Karpas-422 (cell line): ENCODE data around the gene ANTXR1. TPM values are rescaled to one million over a fixed set of nuclear protein-coding genes. Genes with fewer than 3 reads are reported as not detected.

Experiments used
- DNase-seq: peaks from one replicate; pipeline ENCODE4 v3.0.0-alpha.2; 2015
- H2AFZ ChIP-seq: fragments of 200-600 bp; sonication (generic); 2 replicates; pipeline ENCODE4 v1.6.1; 2014; ENCODE audit warnings: antibody characterized with exemption, low read length, mixed read lengths
- H3K27ac ChIP-seq: fragments of 200-600 bp; sonication (generic); 2 replicates; pipeline ENCODE4 v1.5.1; 2014; ENCODE audit warnings: mild to moderate bottlenecking, low read length, moderate library complexity
- H3K27me3 ChIP-seq: fragments of 200-600 bp; sonication (generic); 2 replicates; pipeline ENCODE4 v1.6.1; 2014; ENCODE audit warnings: low read length, mixed read lengths
- H3K36me3 ChIP-seq: fragments of 200-600 bp; sonication (generic); 2 replicates; pipeline ENCODE4 v1.6.1; 2014; ENCODE audit warnings: low read length, mixed read lengths; ENCODE audit not compliant: insufficient read depth
- H3K4me1 ChIP-seq: fragments of 200-600 bp; sonication (generic); 2 replicates; pipeline ENCODE4 v1.6.1; 2014; ENCODE audit warnings: mild to moderate bottlenecking, low read length, mixed read lengths
- H3K4me2 ChIP-seq: fragments of 200-600 bp; sonication (generic); 2 replicates; pipeline ENCODE4 v1.6.1; 2014; ENCODE audit warnings: low read length, low read depth, mild to moderate bottlenecking; ENCODE audit not compliant: poor library complexity, severe bottlenecking
- H3K4me3 ChIP-seq: fragments of 200-600 bp; sonication (generic); 2 replicates; pipeline ENCODE4 v1.5.1; 2014; ENCODE audit warnings: mild to moderate bottlenecking, antibody characterized with exemption, low read length, mixed read lengths
- H3K79me2 ChIP-seq: fragments of 200-600 bp; sonication (generic); 2 replicates; pipeline ENCODE4 v1.6.1; 2014; ENCODE audit warnings: mild to moderate bottlenecking, low read length, mixed read lengths
- H3K9ac ChIP-seq: fragments of 200-600 bp; sonication (generic); 2 replicates; pipeline ENCODE4 v1.6.0; 2014; ENCODE audit warnings: low read length
- H3K9me2 ChIP-seq: fragments of 200-600 bp; sonication (generic), shearing (Covaris generic); replicated peaks from 2 replicates; pipeline ENCODE4 v1.6.0; 2014; ENCODE audit warnings: mild to moderate bottlenecking, low read length, moderate library complexity; ENCODE audit not compliant: insufficient read depth
- H3K9me3 ChIP-seq: fragments of 300-700, 200-600 bp; sonication (generic); 2 replicates; pipeline ENCODE4 v1.6.1; 2014; ENCODE audit warnings: low read length, mixed read lengths
- H4K20me1 ChIP-seq: fragments of 200-600 bp; sonication (generic); 2 replicates; pipeline ENCODE4 v1.6.1; 2014; ENCODE audit warnings: mild to moderate bottlenecking, antibody characterized with exemption, low read length, low read depth; ENCODE audit not compliant: insufficient read depth
- total RNA-seq: library from RNA; depleted of rRNA; stranded (reverse); fragments of >200 nt; shearing (Covaris generic); gene quantifications from 2 replicates; pipeline ENCODE4 v1.2.3, GENCODE V29; 2014; ENCODE audit warnings: low replicate concordance

The ANTXR1 gene
- total RNA-seq, 1 experiment from 2014 or later = not detected

GRCh38 chr2:69084492-69084891 lies 71.5 kb downstream of the ANTXR1 start:
- H3K27me3 ChIP-seq = no peaks in the 10 kb centered on the region
- no peak overlapping the region for H2AFZ ChIP-seq
- no peaks in the 10 kb centered on the region for H4K20me1 ChIP-seq
- H3K36me3 ChIP-seq = no peaks in the 10 kb centered on the region
- no peaks in the 10 kb centered on the region for H3K79me2 ChIP-seq
- no peaks in the 10 kb centered on the region for H3K9me2 ChIP-seq
- DNase-seq = no peak
- H3K9ac ChIP-seq = no peak overlapping the region
- H3K9me3 ChIP-seq = no peaks in the 10 kb centered on the region
- no peaks in the 10 kb centered on the region for H3K4me1 ChIP-seq
- H3K4me2 ChIP-seq = no peak overlapping the region
- no peak overlapping the region for H3K4me3 ChIP-seq
- no peak overlapping the region for H3K27ac ChIP-seq

- H3K9me3 ChIP-seq = no peaks in the 10 kb centered on the region
- H3K4me3 ChIP-seq = no peak overlapping the region
- H3K4me1 ChIP-seq = no peaks in the 10 kb centered on the region
- no peaks in the 10 kb centered on the region for H4K20me1 ChIP-seq
- no peaks in the 10 kb centered on the region for H3K9me2 ChIP-seq
- DNase-seq = no peak
- H3K36me3 ChIP-seq = no peaks in the 10 kb centered on the region
- no peaks in the 10 kb centered on the region for H3K27me3 ChIP-seq
- no peak overlapping the region for H3K27ac ChIP-seq
- no peaks in the 10 kb centered on the region for H3K79me2 ChIP-seq
- no peak overlapping the region for H3K9ac ChIP-seq
- no peak overlapping the region for H3K4me2 ChIP-seq
- H2AFZ ChIP-seq = no peak overlapping the region
Measured at GRCh38 chr2:69086466-69086865, 73.5 kb downstream of the ANTXR1 start.

GRCh38 chr2:69087211-69087911 lies 74.4 kb downstream of the ANTXR1 start:
- H4K20me1 ChIP-seq = no peaks in the 10 kb centered on the region
- H3K9me3 ChIP-seq = no peaks in the 10 kb centered on the region
- no peaks in the 10 kb centered on the region for H3K79me2 ChIP-seq
- no peak overlapping the region for H2AFZ ChIP-seq
- H3K4me2 ChIP-seq = no peak overlapping the region
- no peaks in the 10 kb centered on the region for H3K36me3 ChIP-seq
- H3K4me1 ChIP-seq = no peaks in the 10 kb centered on the region
- no peaks in the 10 kb centered on the region for H3K9me2 ChIP-seq
- no peak overlapping the region for H3K4me3 ChIP-seq
- DNase-seq = no peak
- no peaks in the 10 kb centered on the region for H3K27me3 ChIP-seq
- H3K9ac ChIP-seq = no peak overlapping the region
- no peak overlapping the region for H3K27ac ChIP-seq

- no peak overlapping the region for H3K27ac ChIP-seq
- H3K27me3 ChIP-seq = no peaks in the 10 kb centered on the region
- H3K79me2 ChIP-seq = no peaks in the 10 kb centered on the region
- H3K4me3 ChIP-seq = no peak overlapping the region
- H3K9me2 ChIP-seq = no peaks in the 10 kb centered on the region
- no peak overlapping the region for H2AFZ ChIP-seq
- no peaks in the 10 kb centered on the region for H3K9me3 ChIP-seq
- no peak for DNase-seq
- no peak overlapping the region for H3K4me2 ChIP-seq
- no peaks in the 10 kb centered on the region for H3K36me3 ChIP-seq
- no peaks in the 10 kb centered on the region for H3K4me1 ChIP-seq
- no peak overlapping the region for H3K9ac ChIP-seq
- H4K20me1 ChIP-seq = no peaks in the 10 kb centered on the region
Measured at GRCh38 chr2:69087912-69088240, 74.9 kb downstream of the ANTXR1 start.

- Histone ChIP-seq H3K4me3 (no peak overlapping the region), H3K9me3 (no peaks in the 10 kb centered on the region), H2AFZ (no peak overlapping the region), H3K79me2 (no peaks in the 10 kb centered on the region), H3K27ac (no peak overlapping the region), H3K27me3 (no peaks in the 10 kb centered on the region), H3K36me3 (no peaks in the 10 kb centered on the region), H3K9me2 (no peaks in the 10 kb centered on the region), H3K4me1 (no peaks in the 10 kb centered on the region), H3K9ac (no peak overlapping the region), H4K20me1 (no peaks in the 10 kb centered on the region), H3K4me2 (no peak overlapping the region)
- no peak for DNase-seq
Measured at GRCh38 chr2:69088466-69088865, 75.5 kb downstream of the ANTXR1 start.

GRCh38 chr2:69089266-69089665 lies 76.3 kb downstream of the ANTXR1 start:
- Histone ChIP-seq H3K79me2 (no peaks in the 10 kb centered on the region), H3K4me2 (no peak overlapping the region), H3K9me2 (no peaks in the 10 kb centered on the region), H3K4me3 (no peak overlapping the region), H3K4me1 (no peaks in the 10 kb centered on the region), H3K27me3 (no peaks in the 10 kb centered on the region), H3K27ac (no peak overlapping the region), H3K9ac (no peak overlapping the region), H4K20me1 (no peaks in the 10 kb centered on the region), H2AFZ (no peak overlapping the region), H3K36me3 (no peaks in the 10 kb centered on the region), H3K9me3 (no peaks in the 10 kb centered on the region)
- DNase-seq = no peak

GRCh38 chr2:69089998-69090397 lies 77.0 kb downstream of the ANTXR1 start:
- H3K9me3 ChIP-seq = no peaks in the 10 kb centered on the region
- no peak overlapping the region for H3K27ac ChIP-seq
- no peak overlapping the region for H3K4me2 ChIP-seq
- H4K20me1 ChIP-seq = no peaks in the 10 kb centered on the region
- DNase-seq = no peak
- H3K27me3 ChIP-seq = no peaks in the 10 kb centered on the region
- no peaks in the 10 kb centered on the region for H3K79me2 ChIP-seq
- H3K36me3 ChIP-seq = no peaks in the 10 kb centered on the region
- no peaks in the 10 kb centered on the region for H3K4me1 ChIP-seq
- H2AFZ ChIP-seq = no peak overlapping the region
- no peak overlapping the region for H3K4me3 ChIP-seq
- no peak overlapping the region for H3K9ac ChIP-seq
- H3K9me2 ChIP-seq = no peaks in the 10 kb centered on the region

GRCh38 chr2:69090820-69091219 lies 77.8 kb downstream of the ANTXR1 start:
- Histone ChIP-seq H3K27me3 (no peaks in the 10 kb centered on the region), H3K36me3 (no peaks in the 10 kb centered on the region), H3K9me2 (no peaks in the 10 kb centered on the region), H3K4me1 (no peaks in the 10 kb centered on the region), H3K27ac (no peak overlapping the region), H3K79me2 (no peaks in the 10 kb centered on the region), H2AFZ (no peak overlapping the region), H4K20me1 (no peaks in the 10 kb centered on the region), H3K4me2 (no peak overlapping the region), H3K4me3 (no peak overlapping the region), H3K9me3 (no peaks in the 10 kb centered on the region), H3K9ac (no peak overlapping the region)
- no peak for DNase-seq

GRCh38 chr2:69092857-69093256 lies 79.9 kb downstream of the ANTXR1 start:
- no peaks in the 10 kb centered on the region for H3K9me2 ChIP-seq
- no peak overlapping the region for H3K4me3 ChIP-seq
- no peak overlapping the region for H2AFZ ChIP-seq
- no peak for DNase-seq
- H3K79me2 ChIP-seq = no peaks in the 10 kb centered on the region
- no peaks in the 10 kb centered on the region for H3K9me3 ChIP-seq
- no peaks in the 10 kb centered on the region for H3K4me1 ChIP-seq
- no peaks in the 10 kb centered on the region for H3K27me3 ChIP-seq
- no peak overlapping the region for H3K27ac ChIP-seq
- H3K36me3 ChIP-seq = no peaks in the 10 kb centered on the region
- no peak overlapping the region for H3K4me2 ChIP-seq
- no peak overlapping the region for H3K9ac ChIP-seq
- H4K20me1 ChIP-seq = no peaks in the 10 kb centered on the region
